C1 segment of cervical spinal cord (tissue), 14 donors: ENCODE data around the gene HOPX.
A peak's percentile ranks its signal among the peaks of the same experiment; 100 is the strongest.
"Not testable (repeated sequence)": the region's sequence is repeated elsewhere in the genome, so short reads cannot be mapped to it uniquely, and the experiment has no call there.

Experiments used
- DNase-seq, 14 donors: peaks; one replicate each; lab custom pipeline; 2025; lab: John Stamatoyannopoulos, UW

HOPX gene, protein sequence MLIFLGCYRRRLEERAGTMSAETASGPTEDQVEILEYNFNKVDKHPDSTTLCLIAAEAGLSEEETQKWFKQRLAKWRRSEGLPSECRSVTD

DNA sequence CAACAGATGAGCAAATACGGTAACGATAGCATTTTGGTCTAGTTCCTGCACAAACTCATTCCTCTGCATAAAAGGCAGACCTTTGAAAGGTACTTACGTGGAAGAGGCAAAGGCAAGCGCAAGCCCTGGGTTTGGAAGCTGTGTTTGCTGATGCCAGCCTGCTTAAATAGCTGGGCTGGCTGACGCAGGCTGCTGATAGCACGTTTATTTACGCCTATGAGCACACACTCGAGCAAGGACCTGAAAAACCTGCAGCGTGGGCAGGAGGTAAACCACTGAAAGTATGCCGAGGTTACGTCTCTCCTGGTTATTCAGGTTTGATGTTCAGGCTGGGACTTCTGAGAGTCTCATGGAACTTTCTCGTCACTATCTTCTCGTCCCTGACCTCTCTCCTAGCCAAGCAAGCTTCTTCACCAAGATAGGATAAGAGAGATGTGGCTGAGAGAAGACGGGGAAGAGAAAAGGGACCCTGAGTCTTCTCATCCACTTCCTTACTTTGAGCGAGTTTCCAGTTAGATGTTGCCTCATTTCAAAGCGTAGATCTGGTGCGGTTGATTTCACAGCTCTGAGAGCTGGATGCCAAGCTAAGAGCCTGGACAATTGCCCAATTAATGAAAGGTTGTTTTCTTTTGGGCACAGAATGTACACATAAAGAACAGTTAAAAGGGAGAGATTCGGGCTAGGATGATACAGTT is at the start of gene HOPX:
Gene HOPX (minus strand): TSS at position 139 of the 695 bp plus-strand sequence. CDS start 23,480 bp downstream, outside the sequence.
- DNase-seq = peak in 1 of 14 donors; percentile 24

DNA sequence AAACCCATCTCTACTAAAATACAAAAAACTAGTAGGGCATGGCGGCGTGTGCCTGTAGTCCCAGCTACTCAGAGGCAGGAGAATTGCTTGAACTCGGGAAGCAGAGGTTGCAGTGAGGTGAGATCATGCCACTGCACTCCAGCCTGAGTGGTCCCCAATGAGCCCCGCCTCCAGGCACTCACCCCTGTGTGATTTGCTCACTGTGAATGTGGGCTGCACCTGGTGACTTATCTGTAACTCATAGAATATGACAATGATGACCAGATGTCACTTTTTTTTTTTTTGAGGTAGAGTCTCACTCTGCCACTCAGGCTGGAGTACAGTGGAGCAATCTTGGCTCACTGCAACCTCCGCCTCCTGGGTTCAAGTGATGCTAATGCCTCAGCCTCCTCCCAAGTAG is 49.0 kb upstream of the HOPX start:
- no peak for DNase-seq

DNA sequence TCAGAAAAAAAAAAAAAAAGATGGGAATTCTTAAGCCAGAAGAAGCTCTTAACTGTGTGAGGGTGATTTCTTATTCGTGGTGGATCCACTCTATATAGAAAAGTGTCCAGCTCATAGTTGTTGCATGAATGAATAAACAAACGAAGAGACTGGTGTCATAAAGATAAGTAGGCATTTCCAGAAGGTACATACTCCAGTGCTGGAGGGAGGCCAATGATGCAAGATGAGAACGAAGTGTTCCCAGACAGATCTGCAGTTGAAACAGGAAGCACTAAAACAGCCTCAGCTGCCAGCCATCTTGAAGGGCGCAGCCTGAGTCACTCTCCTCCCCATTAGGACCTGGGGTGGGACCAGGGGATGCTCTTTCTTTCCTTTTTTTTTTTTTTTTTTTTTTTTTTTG is 47.4 kb upstream of the HOPX start:
- no peak for DNase-seq

DNA sequence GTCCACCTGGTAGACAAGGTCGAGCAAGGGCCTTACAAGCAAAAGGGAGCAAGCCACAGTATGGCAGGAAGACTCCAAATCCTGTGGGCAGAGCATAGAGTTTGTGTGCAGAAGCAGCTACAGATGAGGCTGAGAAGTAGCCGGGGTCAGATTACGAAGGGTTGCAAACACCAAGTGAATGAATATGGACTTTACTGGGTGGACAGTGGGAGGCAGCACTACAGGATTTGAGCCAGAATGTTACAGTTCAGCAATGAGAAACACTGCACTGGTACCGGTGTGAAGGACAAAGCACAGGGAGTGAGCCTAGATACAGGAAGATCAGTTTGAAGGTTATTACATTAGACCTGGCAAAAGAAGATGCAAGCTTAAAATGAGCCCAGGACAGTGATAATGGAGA is 46.1 kb upstream of the HOPX start:
- no peak for DNase-seq

DNA sequence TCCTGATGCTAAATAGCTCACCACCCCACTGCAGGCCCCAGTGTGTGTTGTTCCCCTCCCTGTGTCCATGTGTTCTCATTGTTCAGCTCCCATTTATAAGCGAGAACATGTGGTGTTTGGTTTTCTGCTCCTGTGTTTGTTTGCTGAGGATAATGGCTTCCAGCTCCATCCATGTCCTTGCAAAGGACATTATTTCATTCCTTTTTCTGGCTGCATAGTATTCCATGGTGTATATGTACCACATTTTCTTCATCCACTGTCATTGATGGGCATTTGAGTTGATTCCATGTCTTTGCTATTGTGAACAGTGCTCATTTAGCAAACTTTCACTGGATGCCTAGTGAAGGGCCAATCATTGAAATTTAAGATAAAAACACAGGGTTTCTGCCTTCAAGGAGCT is 45.5 kb upstream of the HOPX start:
- not testable (repeated sequence) for DNase-seq

DNA sequence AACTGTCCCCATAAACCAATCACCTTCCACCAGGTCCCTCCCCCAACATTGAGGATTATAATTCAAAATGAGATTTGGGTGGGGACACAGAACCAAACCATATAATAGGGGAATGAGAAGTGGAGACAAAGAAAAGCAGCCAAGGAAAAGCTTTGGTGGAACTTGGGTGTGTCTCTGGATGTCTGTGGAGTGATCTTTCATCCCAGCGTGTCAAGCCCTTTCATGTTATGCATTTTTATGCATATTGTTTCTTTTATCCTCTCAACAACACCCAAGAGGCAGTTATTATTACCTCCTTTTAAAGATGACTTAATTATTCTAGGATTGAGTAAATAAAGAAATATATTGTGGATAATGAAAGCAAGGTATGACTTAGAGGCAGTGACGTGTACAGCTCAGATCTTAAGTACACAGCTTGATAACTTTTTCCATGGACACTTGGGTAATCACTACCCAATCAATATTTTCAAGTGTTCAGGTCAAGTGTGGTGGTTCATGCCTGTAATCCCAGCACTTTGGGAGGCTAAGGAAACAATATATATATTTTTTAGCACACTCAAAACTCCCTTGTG is 42.6 kb upstream of the HOPX start:
- no peak for DNase-seq

DNA sequence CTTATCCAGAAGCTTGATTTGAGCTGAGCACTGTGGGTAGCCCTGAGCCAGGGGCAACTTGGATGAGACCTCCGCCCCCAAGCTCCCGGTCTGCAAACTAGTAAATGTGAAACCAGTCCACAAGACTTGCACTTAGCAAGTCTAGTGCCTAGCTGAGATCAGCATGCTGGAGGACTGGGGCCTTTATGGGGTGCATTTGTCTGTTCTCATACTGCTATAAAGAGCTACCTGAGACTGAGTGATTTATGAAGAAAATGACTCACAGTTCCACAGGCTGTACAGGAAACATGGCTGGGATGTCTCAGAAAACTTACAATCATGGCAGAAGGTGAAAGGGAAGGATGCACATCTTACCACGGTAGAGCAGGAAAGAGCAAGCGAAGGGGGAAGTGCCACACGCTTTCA is 42.1 kb upstream of the HOPX start:
- DNase-seq = no peak

DNA sequence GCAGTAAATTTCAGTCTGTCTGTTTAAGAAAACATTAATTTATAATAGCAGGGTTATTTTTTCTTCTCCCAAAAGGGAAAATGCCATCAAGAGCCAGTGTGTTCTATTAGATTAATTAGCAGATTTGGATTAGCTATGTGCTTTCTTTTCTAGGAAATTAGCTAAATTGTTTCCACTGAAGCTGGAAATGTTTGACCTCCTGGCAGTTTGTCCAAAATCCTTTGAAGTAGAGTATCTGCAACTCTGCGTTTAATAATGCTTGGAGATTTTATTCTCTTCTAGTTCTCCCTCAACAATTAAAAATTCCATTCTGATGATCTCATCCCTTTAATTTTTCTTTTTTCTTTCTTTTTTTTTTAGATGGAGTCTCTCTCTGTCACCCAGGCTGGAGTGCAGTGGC is 27.1 kb upstream of the HOPX start:
- DNase-seq = no peak

DNA sequence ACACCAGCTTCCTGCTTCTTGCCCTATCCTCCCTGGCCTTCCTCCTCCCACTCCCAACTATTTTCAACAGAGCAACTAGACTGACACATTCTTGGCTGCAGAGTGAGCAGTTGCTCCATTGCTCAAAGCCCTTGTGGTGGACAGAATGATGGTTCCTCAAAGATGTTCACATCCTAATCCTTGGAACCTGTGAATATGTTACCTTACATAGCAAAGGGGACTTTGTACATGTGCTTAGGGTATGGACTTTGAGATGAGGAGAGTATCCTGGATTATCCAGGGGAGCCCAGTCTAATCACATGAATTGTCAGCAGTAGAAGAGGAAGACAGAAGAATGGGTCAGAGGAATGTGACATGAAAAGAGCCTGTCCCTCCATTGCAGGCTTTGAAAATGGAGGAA is 24.9 kb upstream of the HOPX start:
- no peak for DNase-seq

DNA sequence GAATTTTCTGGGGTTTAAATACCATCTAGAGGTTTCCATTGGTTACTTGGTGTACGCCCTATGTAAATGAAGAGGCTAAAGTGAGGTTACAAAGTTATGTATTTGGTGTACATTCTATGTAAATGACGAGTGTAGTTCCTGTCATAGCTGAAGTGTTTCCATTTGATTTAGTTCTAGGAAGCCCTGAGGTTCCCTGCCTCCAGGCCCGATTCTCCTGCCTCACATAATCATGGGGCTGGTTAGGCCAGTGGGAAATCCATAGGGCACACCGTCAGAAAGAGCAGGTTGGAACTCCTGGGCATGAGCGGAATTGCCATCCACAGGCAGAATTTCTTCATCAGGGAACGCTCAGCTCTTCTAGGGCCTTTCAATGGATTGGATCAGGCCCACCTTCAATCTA is 24.2 kb upstream of the HOPX start:
- DNase-seq = no peak

DNA sequence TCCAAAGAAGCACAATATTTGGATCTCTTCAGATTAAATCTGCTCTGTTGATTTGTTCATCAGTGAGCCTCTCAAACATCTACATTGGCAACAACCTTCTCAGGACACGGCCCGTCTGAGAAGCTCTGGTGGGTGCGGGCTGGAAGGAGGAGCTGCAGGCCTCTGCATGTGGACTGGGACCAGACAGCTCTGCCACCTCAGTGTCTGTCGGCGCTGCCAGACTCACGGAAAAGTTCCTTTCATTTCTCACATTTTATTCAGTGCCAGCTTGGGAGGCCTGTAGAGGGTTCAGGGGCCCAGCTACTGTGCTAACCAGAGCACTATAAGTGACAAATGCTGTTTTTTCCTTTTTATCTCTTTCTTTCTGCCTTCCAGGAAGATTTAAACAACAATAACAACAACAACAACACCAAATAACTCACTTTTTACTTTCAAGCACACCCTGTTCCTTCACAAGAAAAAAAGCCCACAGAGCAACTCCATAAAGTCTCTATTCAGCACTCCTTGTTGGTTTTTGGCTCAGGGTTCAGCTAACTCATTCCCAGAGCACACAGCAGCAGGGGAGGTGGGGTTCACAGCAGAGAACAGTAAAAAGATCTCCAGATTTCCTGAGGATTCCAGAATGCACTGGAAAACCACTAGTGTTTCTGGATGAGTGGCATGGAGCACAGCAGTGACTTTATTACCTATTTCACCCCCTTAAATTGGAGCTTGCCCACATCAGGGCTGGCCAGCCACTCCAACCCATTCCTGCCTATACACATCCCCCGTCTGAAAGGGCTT is 23.2 kb upstream of the HOPX start:
- peak in 8 of 14 donors; percentile 4 to 33 (median 14) for DNase-seq

DNA sequence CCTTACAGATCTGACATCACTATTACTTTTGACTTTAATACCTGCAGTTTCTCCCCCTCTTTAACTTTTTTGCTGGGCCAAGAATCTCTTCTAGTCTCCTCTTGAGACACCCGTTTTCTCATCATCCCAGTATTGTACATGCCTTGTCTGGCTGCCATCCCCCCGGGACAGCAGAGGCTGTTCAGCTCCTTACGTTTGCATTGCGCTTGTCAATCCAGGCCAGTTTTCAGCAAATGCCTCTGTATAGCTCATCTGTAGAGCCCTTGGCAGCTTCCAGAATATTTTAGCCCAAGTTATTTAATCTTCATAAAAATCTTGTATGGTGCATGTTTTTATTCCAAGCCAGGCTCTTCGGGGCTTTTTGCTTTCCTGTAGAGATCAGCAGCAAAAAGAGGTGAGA is 22.3 kb upstream of the HOPX start:
- no peak for DNase-seq

DNA sequence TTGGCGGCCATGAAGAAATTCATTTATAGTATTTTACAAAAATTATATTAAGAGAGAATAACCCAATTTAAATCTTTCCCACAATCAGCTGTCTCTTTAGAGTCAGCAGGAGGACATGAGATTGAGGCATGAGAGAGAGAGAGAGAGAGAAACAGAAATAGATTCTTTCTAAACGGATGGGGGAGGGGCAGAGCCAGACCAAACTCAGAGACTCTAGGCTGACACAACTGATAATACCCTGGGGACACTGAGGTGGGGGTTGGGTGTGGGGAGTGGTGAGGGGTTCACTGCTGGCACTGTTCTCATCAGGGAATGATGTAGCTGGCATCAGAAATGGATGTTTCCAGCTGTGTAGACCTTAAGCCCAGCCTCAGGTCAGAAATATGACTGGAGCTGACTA is 20.5 kb upstream of the HOPX start:
- DNase-seq = no peak

DNA sequence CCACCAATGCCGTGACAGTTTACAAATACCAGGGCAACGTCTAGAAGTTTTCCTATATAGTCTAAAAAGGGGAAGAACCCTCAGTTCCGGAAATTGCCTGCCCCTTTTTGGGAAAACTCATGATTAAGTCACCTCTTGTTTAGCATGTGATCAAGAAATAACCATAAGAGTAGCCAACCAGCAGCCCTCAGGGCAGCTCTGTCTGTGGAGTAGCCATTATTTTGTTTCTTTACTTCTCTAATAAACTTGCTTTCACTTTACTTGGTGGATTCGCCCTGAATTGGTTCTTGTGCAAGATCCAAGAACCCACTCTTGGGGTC is 20.0 kb upstream of the HOPX start:
- no peak for DNase-seq

DNA sequence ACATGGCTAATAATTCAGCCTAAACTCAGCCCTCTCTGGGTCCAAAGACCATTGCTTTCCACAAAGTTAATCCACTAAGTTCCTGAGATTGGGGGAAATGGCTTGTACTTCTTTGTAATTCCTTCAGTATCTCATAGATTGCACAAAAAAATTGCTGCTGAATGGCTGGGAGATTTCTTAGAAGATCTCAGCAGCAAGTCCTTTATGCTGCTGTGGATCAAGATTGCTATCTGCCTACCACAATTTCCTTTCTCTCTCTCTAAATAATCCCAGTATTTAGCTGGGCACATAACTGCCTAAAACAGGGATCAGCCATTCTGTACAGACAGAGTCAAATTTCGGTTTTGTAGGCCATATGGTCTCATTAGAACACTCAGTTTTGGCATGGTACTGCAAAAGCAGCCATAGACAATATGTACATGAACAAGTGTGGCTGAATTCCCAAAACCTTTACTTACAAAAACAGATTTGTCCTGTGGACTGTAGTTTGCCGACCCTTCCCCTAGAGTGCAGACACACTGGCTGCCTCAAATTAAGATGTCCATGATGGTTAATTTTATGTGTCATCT is 18.5 kb upstream of the HOPX start:
- DNase-seq = no peak

DNA sequence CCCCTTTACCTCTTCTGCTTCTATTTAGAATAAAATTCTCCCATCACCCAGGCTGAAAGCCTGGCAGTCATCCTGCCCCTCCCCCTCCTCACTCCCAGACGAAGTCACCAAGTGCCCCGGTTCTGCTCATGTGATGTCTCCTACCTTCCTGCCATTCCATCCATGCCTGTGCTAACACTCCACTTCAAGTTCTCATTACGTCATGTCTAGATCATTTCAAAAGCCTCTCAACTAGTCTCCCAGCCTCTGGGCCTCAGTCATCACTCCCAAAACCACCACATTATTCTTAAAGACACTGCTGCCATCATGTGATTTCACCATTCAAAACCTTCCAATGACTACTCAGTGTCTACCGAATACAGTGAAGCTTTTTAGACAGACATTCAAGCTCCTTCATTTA is 17.2 kb upstream of the HOPX start:
- DNase-seq = no peak

DNA sequence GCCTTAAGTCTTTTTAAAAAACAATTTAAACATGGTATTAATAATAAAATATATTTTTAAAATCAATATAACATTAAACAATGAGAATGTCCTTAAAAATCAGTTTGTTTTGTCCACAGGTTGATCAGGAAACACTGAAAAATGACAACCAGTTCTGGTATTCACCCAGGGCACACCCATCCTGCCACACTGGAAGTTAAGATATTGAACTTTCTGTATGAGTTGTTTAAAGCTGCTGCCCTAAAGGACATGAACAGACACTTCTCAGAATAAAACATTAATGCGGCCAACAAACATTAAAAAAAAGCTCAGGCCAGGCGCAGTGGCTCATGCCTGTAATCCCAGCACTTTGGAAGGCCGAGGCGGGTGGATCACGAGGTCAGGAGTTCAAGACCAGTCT is 15.0 kb upstream of the HOPX start:
- DNase-seq = no peak

DNA sequence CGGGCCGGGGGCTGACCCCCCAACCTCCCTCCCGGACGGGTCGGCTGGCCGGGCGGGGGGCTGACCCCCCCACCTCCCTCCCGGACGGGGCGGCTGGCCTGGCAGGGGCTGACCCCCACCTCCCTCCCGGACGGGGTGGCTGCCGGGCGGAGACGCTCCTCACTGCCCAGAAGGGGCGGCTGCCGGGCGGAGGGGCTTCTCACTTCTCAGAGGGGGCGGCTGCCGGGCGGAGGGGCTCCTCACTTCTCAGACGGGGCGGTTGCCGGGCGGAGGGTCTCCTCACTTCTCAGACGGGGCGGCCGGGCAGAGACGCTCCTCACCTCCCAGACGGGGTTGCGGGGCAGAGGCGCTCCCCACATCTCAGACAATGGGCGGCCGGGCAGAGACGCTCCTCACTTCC is 12.4 kb upstream of the HOPX start:
- DNase-seq = not testable (repeated sequence)

DNA sequence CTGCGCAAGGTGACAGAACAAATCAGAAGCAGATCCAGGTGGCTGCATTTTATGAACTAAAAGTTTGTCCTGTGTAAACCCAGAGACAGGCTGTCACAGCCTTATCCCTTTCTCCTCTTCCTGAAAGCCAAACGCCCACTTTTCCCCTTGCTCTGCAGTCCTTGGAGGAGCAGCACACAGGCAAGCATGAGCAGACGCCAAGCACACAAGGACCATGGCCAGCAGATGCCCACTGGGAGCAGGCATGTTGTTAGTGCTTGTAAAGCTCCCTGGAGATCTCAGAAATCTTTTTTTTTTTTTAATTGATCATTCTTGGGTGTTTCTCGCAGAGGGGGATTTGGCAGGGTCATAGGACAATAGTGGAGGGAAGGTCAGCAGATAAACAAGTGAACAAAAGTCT is 11.5 kb upstream of the HOPX start:
- DNase-seq = no peak

DNA sequence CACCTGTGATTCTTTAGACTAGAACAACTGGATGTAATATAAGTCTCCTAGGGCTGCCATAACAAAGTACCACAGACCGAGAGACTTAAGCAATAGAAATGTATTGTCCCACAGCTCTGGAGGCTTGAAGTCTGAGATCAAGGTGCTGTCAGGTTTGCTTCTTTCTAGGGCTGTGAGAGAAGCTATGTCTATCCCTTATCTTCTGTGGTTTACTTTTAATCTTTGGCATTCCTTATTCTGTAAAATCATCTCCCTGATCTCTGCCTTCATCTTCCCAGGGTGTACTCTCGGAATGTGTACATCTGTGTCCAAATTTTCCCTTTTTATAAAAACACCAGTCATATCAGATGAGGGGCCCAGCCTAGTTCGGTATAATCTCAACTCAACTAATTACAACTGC is 10.3 kb upstream of the HOPX start:
- no peak for DNase-seq

DNA sequence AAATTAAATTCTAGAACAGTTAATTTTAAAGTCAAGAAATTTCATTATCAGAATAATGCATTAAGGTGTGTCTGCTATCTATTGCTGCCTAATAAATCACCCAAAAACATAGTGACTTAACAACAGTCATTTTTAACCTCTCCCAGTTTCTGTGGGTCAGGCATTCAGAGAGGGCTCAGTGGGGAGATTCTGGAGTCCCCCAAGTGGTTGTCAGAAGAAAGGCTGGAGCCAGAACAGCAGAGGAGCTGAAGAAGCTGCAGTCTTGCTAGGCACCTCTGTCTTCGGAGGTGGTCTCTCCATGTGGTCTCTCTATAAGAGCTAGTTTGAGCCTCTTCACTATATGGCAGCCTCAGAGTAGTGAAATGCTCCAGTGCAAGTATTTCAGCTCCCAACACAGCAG is 9.3 kb upstream of the HOPX start:
- no peak for DNase-seq

DNA sequence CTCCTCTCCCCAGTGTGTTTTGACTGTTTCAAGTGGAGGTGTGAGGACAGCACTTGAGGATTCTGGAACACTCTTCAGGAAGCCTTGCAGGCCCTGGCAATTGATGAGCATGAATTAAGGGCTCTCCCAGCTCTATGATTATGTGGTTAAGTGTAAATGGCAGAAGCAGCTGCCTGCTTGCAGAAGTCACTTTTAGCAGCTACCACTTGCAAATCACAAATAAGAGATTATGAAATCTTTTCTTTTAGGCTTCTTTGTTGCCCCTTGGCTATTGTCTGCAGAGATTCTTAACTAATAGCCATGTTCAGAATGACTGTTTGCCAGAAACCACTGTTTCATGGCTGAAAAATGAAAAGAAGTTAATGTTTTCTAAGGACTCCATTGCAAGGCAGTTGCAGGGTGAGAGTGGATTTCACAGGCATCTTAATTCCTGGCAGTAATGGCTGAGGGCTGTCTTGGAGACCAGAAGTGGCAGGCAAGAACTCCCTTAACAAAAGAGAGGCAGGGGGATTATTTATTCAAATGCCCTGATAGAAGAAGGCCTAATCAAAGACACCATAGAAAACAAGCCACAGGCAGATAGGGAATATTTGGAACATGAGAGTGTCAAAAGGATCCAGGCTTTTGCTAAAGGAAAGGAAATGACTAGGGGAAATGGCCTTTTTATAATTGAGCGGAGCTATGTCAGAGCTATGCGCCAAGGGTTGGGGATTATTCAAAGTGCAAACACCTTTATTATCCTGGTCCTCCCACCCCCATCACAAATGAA is 8.3 kb upstream of the HOPX start:
- DNase-seq = no peak
